Mesodermal cell (in vitro differentiated cells): ENCODE results near the gene CFAP20DC.

Experiments
- H3K27ac ChIP-seq: 2 replicates; pipeline ENCODE4 v1.7.0; 2013; ENCODE audit warnings: mild to moderate bottlenecking, low read depth, low read length, moderate library complexity; ENCODE audit not compliant: severe bottlenecking
- H3K36me3 ChIP-seq: 2 replicates; pipeline ENCODE4 v1.7.1; 2013; ENCODE audit warnings: mild to moderate bottlenecking, low read length, moderate library complexity; ENCODE audit not compliant: control insufficient read depth, insufficient read depth
- H3K4me1 ChIP-seq: one replicate; pipeline ENCODE4 v1.7.1; 2013; ENCODE audit warnings: mild to moderate bottlenecking, low read length; ENCODE audit not compliant: insufficient read depth, control insufficient read depth, poor library complexity, severe bottlenecking
- H3K4me3 ChIP-seq: 2 replicates; pipeline ENCODE4 v1.7.0; 2013; ENCODE audit warnings: low read length, control low read depth, mild to moderate bottlenecking; ENCODE audit not compliant: insufficient read depth, poor library complexity, severe bottlenecking; ENCODE audit errors: extremely low read depth
- H3K9me3 ChIP-seq: 2 replicates; pipeline ENCODE4 v1.7.1; 2013; ENCODE audit warnings: mild to moderate bottlenecking, low read length, moderate library complexity; ENCODE audit not compliant: control insufficient read depth
- WGBS, 2 experiments: methylation state at CpG; one replicate each; pipeline ENCODE4 v1.1.5; 2013; ENCODE audit warnings: missing lambda C conversion rate in 2 of 2; ENCODE audit not compliant: insufficient coverage in 2 of 2; 5-methylcytosine and 5-hydroxymethylcytosine counted together

Gene CFAP20DC

DNA sequence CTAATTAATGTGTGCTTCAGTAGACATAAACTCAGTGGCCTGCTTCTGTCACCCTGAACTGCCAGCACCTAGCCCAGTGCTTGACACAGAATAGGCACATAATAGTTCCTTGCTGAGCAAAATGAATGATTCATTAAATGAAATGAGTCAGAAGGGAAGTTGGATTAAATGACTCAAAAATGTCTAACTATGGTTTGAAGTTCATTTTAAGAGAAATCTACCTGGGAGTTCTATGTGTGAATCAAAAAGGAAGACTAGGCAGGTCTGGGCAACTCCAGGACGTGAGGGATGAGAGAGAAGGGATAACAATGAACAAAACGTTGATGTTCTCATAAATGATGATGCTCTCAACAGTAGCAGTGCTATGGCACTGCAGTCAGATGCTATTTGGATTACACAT is 175.0 kb downstream of the CFAP20DC start:
- H3K4me3 ChIP-seq = no peak overlapping the region
- no peaks in the 10 kb centered on the region for H3K4me1 ChIP-seq
- H3K27ac ChIP-seq = no peak overlapping the region
- no peaks in the 10 kb centered on the region for H3K9me3 ChIP-seq
- no peaks in the 10 kb centered on the region for H3K36me3 ChIP-seq
- 88% methylated on average over 2 of the region's 2 CpGs; no CpG with 5 or more reads in 1 of the 2 experiments for WGBS, 2 experiments

DNA sequence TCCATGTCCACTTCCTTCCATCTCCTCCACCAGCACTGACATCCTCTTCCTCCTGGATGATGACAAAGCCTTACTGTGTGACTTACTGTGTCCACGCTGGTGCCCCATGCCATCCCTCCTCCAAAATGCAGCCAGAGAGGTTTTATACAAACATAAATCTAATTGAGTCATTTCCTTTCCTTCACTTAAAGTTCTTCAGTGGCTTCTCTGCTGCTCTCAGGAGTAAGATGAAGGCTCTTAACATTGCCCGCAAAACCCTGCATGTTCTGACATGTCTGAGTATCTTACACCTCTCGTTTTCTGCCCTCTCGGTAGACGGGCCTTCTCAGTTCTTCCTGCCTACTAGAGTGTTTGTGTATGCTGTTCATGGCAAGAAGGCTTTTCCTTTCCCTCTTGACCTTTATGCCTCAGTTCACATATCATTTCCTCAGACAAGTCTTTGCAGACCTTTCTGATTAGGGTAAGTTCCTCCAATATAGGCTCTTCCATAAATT is 175.5 kb downstream of the CFAP20DC start:
- Histone ChIP-seq H3K4me3 (no peak overlapping the region), H3K9me3 (no peaks in the 10 kb centered on the region), H3K36me3 (no peaks in the 10 kb centered on the region), H3K4me1 (no peaks in the 10 kb centered on the region), H3K27ac (no peak overlapping the region)
- WGBS, 2 experiments = 80 to 90% methylated on average over 2 of the region's 5 CpGs

DNA sequence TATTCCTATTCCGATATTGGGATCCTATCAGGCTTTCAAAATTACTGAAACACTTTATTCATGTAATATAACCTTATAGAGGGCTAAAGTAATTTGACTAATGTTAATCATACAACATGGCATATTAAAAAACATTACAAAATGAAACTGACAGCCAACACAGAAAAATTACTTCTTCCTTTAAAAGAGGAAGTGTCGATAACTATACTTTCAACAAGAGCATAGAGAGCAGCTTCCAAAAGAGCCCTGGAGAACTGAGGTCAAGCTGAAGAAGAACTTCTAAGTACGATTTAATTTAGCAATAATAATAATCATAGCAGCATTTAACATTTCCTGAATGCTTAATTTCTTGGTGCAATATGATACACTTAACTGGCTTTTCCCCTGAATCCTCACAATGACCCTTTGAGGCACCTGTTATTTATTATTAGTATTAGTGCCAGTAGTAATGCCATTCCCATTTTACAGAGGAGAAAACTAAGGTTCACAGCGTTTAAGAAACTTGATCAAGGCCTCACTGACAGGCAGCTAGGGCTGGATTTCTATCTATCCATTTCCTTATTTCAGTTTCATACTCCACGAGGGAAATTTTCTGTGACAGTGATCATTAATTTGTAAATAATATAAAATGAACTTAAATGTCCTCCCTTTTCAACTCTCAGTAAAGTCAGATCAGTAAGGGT is 181.6 kb downstream of the CFAP20DC start:
- H3K27ac ChIP-seq = no peak overlapping the region
- no peaks in the 10 kb centered on the region for H3K36me3 ChIP-seq
- no peak overlapping the region for H3K4me3 ChIP-seq
- no peaks in the 10 kb centered on the region for H3K4me1 ChIP-seq
- H3K9me3 ChIP-seq = no peaks in the 10 kb centered on the region
- 80% methylated on average over 2 of the region's 5 CpGs; no CpG with 5 or more reads in 1 of the 2 experiments for WGBS, 2 experiments

DNA sequence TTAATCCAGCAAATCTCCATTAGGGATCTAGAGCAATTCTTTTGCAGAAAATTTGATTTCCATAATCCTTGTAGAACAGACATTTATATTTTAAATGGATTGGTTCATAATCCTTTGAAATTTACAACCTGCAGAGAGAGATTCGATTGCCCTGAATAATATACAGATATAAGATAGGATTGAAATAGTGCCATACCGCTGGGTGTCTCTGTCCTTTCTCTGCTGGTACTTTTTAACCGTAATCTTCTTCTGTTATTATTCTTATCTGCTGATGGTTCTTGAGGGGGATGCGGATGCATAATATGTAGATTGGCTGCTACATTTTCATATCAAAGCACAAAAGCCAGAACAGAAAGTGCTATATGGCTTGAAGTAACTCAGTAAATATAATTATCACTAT is 182.2 kb downstream of the CFAP20DC start:
- Histone ChIP-seq H3K36me3 (no peaks in the 10 kb centered on the region), H3K4me1 (no peaks in the 10 kb centered on the region), H3K4me3 (no peak overlapping the region), H3K27ac (no peak overlapping the region), H3K9me3 (no peaks in the 10 kb centered on the region)
- no CpG with 5 or more reads among the region's 4 CpGs for WGBS, 2 experiments

DNA sequence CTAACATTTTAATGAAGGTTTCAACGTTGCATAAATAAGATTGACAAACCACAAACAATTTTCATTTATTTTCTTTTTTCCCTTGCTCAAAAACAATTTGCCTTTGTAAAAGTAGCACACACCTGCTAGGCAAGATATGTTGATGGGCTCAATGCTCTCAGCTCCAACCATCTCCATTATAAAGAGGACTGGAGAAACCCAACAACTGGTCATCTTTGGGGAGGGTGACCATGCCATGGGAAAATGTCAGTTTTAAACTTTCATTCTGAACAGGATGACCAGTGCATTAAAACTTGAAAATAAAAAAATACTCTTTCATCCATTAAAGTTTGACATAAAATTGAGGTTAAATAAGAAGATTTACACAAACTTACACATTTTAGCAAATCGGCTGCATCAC is 183.7 kb downstream of the CFAP20DC start:
- WGBS, 2 experiments = 33% methylated on average over 1 of the region's 2 CpGs; no CpG with 5 or more reads in 1 of the 2 experiments
- no peak overlapping the region for H3K27ac ChIP-seq
- no peaks in the 10 kb centered on the region for H3K36me3 ChIP-seq
- H3K4me3 ChIP-seq = no peak overlapping the region
- no peaks in the 10 kb centered on the region for H3K4me1 ChIP-seq
- no peaks in the 10 kb centered on the region for H3K9me3 ChIP-seq

DNA sequence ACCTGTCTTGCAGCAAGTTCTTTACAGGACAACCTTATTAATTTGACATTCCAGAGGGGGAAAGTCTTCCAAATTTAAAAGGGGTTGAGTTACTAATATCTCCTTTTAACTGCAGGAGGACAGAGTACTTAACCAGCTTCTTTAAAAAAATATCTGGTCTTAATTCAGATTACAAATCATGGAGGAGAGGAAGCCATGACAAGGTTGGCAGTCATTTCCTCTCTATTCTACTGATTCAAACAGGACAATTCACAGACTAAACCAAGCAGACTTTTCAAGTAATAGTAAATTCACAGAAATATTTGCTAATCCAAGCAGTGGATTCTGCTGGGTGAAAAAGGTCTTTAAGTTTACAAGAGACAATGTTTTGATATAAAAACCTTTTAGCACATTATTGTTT is 185.3 kb downstream of the CFAP20DC start:
- Histone ChIP-seq H3K36me3 (no peaks in the 10 kb centered on the region), H3K27ac (no peak overlapping the region), H3K9me3 (no peaks in the 10 kb centered on the region), H3K4me1 (no peaks in the 10 kb centered on the region), H3K4me3 (no peak overlapping the region)

DNA sequence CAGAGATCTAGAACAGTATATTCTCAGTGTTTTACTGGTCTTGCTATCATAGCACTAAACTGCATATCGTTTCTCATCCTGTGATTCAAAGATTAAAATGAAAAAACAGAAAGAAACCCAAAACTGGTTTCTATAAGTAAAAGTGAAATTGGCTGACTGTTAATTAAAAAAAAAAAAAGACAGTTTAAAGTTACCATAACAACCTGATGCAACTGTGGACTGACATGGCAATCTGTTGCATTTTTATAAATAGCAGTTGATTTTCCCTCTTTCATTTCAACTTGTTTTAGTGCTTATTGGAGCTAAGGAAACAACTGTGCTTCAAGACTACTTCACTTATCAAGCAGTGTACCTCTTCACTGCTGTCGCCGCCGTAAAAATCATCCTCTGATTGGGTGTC is 186.6 kb downstream of the CFAP20DC start:
- no peak overlapping the region for H3K4me3 ChIP-seq
- H3K36me3 ChIP-seq = no peaks in the 10 kb centered on the region
- 94 to 100% methylated on average over 1 to 3 of the region's 4 CpGs for WGBS, 2 experiments
- no peak overlapping the region for H3K27ac ChIP-seq
- H3K4me1 ChIP-seq = no peaks in the 10 kb centered on the region
- no peaks in the 10 kb centered on the region for H3K9me3 ChIP-seq

DNA sequence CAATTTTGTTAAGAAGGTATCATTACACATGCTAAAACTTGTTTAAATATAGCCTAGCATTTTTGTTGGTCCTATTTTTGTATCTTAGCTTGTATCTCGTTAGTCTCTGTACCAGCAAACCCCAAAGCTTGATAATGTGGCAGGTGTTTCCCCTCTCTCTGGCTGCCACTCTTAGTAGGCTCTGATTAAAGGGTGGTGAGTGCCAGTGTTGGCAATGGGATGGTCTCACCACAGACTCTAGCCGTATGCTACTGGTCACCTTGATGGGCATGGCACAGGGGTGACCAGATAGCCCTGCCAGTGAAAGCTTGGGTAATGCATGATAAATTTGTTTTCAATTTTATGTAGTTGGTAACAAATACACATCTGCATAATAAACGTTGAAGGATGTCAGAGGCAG is 188.3 kb downstream of the CFAP20DC start:
- no peak overlapping the region for H3K4me3 ChIP-seq
- no peaks in the 10 kb centered on the region for H3K4me1 ChIP-seq
- H3K36me3 ChIP-seq = no peaks in the 10 kb centered on the region
- WGBS, 2 experiments = 83% methylated on average over 1 of the region's 3 CpGs; no CpG with 5 or more reads in 1 of the 2 experiments
- H3K9me3 ChIP-seq = no peaks in the 10 kb centered on the region
- no peak overlapping the region for H3K27ac ChIP-seq

DNA sequence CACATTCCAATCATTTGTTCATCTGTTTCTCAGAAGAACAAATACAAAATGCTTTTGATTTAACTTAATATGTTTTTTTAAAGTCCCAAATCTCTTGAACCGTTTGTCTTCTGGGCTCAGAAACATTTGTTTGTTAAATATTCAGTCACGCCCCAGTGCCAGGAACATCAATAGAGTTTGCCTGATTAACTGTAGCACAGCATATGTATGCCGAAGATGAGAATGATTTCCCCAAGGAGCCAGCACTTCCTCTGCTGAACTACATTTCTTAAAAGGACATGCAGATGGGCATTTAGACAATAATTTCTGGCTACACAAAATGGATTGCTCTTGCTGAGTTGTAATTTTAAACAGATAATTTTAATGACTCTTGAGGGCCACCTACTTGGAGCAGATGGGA is 191.7 kb downstream of the CFAP20DC start:
- 83 to 94% methylated on average over 2 to 3 of the region's 3 CpGs for WGBS, 2 experiments
- no peaks in the 10 kb centered on the region for H3K36me3 ChIP-seq
- no peak overlapping the region for H3K27ac ChIP-seq
- no peaks in the 10 kb centered on the region for H3K9me3 ChIP-seq
- H3K4me3 ChIP-seq = no peak overlapping the region
- no peaks in the 10 kb centered on the region for H3K4me1 ChIP-seq

DNA sequence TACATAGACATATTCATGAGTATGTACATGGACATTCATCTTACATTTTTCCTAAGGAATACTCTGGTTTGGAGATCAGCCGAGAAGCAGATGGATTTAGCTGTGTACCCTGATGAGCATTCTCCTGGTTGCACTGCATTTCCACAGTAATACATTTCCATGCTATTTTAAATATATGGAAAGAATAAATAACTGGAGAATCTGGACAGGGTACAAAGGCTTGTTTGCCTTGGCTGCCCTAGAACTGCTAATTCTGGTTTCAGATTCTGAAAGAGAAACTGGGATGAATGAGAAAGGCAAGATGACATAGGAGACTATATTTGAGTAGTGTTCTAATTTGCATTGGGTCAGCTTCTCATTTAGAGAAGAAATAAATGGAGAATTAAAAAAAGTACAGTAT is 192.4 kb downstream of the CFAP20DC start:
- no CpG with 5 or more reads among the region's 1 CpG for WGBS, 2 experiments
- no peaks in the 10 kb centered on the region for H3K9me3 ChIP-seq
- no peak overlapping the region for H3K27ac ChIP-seq
- H3K4me1 ChIP-seq = no peaks in the 10 kb centered on the region
- no peaks in the 10 kb centered on the region for H3K36me3 ChIP-seq
- H3K4me3 ChIP-seq = no peak overlapping the region

DNA sequence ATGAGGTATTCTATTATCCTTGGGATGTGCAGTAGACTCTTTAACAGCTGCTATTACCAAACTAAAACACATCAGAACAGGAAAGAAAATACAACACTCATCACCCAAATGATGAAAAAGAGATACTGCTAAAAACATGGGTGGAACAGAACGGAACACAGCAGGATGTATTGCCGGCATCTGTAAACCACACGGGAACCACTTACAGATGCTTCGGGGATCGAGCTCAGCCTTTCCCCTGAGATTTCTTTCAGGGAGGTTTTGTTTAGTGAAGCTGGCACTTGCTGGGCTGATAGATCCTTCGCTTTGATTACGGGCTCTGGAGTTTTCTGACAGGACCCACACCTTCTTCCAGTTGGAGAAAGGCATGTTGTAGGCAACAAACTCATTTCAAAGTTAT is 201.0 kb downstream of the CFAP20DC start:
- Histone ChIP-seq H3K36me3 (no peaks in the 10 kb centered on the region), H3K4me3 (no peak overlapping the region), H3K4me1 (no peaks in the 10 kb centered on the region), H3K27ac (no peak overlapping the region), H3K9me3 (no peaks in the 10 kb centered on the region)
- 96 to 97% methylated on average over 5 to 7 of the region's 7 CpGs for WGBS, 2 experiments
